Measurements from ENCODE around the gene QKI.

DNA sequence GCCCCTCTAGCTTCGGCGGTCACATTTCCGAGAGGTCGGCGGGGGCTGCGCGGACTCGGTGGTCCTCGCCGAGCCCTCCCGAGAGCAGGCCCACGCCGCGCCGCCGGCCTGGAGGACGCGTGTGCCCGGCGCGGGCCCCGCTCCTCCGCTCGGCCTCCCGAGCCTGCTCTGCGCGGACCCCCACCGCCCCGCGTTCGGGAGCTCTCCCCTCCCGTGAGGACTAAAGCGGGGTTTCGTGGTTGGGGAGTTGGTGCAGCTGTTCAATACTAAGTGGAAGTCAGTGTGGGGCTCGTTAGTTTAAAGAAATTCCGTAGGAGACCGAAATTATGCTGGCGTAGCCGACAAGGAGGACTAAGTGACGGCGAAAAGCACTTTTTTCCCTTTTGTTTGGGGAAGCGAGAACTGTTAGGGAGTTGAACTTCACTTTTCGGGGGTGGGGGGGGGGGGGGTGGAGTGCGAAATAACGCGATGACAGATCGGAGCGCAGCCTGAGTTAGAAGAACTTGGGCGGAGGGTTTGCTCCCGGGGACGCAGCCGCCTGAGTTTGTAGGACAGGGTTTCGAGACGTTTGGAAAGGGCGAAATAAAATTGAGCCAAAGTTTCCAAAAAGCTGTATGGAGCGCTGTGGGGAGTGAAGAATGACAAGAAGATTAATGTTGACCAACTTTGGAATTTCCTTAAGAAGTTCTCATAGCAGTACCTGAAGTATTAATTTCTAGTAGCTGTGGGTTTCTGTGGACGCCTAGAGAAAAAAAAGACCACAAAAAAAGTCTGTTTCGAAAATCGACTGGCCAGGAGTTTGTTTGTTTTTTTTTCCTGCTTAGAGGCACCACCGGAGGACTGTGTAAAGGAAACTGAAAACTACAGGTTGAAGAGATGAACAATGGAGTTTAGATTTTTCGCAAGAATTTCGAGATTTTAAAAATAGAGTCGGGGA is 1.4 kb downstream of the QKI start:
- TF ChIP-seq EZH2 (optimal IDR thresholded peaks at IDR 0.05; ENCODE audit: low read depth, low read length) (no peak), EZH2phosphoT487 (IDR thresholded peaks at IDR 0.05; ENCODE audit: low read length) (no peak)
- TF ChIP-seq, protein P1, sequence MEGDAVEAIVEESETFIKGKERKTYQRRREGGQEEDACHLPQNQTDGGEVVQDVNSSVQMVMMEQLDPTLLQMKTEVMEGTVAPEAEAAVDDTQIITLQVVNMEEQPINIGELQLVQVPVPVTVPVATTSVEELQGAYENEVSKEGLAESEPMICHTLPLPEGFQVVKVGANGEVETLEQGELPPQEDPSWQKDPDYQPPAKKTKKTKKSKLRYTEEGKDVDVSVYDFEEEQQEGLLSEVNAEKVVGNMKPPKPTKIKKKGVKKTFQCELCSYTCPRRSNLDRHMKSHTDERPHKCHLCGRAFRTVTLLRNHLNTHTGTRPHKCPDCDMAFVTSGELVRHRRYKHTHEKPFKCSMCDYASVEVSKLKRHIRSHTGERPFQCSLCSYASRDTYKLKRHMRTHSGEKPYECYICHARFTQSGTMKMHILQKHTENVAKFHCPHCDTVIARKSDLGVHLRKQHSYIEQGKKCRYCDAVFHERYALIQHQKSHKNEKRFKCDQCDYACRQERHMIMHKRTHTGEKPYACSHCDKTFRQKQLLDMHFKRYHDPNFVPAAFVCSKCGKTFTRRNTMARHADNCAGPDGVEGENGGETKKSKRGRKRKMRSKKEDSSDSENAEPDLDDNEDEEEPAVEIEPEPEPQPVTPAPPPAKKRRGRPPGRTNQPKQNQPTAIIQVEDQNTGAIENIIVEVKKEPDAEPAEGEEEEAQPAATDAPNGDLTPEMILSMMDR (IDR thresholded peaks at IDR 0.05; ENCODE audit: low read length) = no peak

All from MM.1S (cell line).